Measurements from ENCODE around the gene MYCT1. TPM values are rescaled to one million over a fixed set of nuclear protein-coding genes. Genes with fewer than 3 reads are reported as not detected.

Gene MYCT1
- total RNA-seq, 1 experiment from 2014 or later: not detected

GRCh38 chr6:152721956-152722355, 24.3 kb downstream of the MYCT1 start:
- ChIA-PET POLR2A (no interaction called here), CTCF (no interaction called here)
- no peak overlapping the region for H3K4me3 ChIP-seq (ENCODE audit: low read depth, low read length)
- no peak for TF ChIP-seq CTCF (IDR thresholded peaks at IDR 0.05; ENCODE audit: insufficient read depth in 1 of 2, low read depth in 1 of 2, low read length in 1 of 2, severe bottlenecking in 1 of 2, unreplicated experiment in 1 of 2)
- H3K36me3 Mint-ChIP-seq (ENCODE audit: insufficient read depth, unreplicated experiment): no peaks in the 10 kb centered on the region
- no peak for DNase-seq
- intact Hi-C loops (cut with micrococcal nuclease; ENCODE audit: unreplicated experiment): no loop called here
- no peaks in the 10 kb centered on the region for H3K4me1 Mint-ChIP-seq (ENCODE audit: low read depth, unreplicated experiment)
- H3K4me1 ChIP-seq: no peaks in the 10 kb centered on the region
- H3K27me3 Mint-ChIP-seq (ENCODE audit: insufficient read depth, unreplicated experiment): peaks cover 3% of the 10 kb centered on the region
- no peaks in the 10 kb centered on the region for H3K36me3 ChIP-seq (ENCODE audit: control insufficient read depth, insufficient read depth, low read length)
- no peak overlapping the region for H3K4me3 Mint-ChIP-seq (ENCODE audit: unreplicated experiment)
- no peak overlapping the region for H3K27ac Mint-ChIP-seq (ENCODE audit: unreplicated experiment)
- H3K9me3 Mint-ChIP-seq (ENCODE audit: unreplicated experiment): no peaks in the 10 kb centered on the region
- no peaks in the 10 kb centered on the region for H3K9me3 ChIP-seq
- BruUV-seq (replicated peaks): no TSS peak
- H3K27me3 ChIP-seq (replicated peaks; ENCODE audit: control insufficient read depth, insufficient read depth, low read length): no peaks in the 10 kb centered on the region

GRCh38 chr6:152723398-152723797, 25.7 kb downstream of the MYCT1 start:
- Histone ChIP-seq H3K4me3 (ENCODE audit: low read depth, low read length) (no peak overlapping the region), H3K9me3 (no peaks in the 10 kb centered on the region), H3K36me3 (ENCODE audit: control insufficient read depth, insufficient read depth, low read length) (no peaks in the 10 kb centered on the region), H3K27me3 (replicated peaks; ENCODE audit: control insufficient read depth, insufficient read depth, low read length) (no peaks in the 10 kb centered on the region), H3K4me1 (no peaks in the 10 kb centered on the region)
- POLR2A ChIA-PET: no interaction called here
- CTCF ChIA-PET: no interaction called here
- no TSS peak for BruUV-seq (replicated peaks)
- no peaks in the 10 kb centered on the region for H3K4me1 Mint-ChIP-seq (ENCODE audit: low read depth, unreplicated experiment)
- no peaks in the 10 kb centered on the region for H3K36me3 Mint-ChIP-seq (ENCODE audit: insufficient read depth, unreplicated experiment)
- no peak for DNase-seq
- H3K4me3 Mint-ChIP-seq (ENCODE audit: unreplicated experiment): no peak overlapping the region
- TF ChIP-seq CTCF (IDR thresholded peaks at IDR 0.05; ENCODE audit: insufficient read depth in 1 of 2, low read depth in 1 of 2, low read length in 1 of 2, severe bottlenecking in 1 of 2, unreplicated experiment in 1 of 2): no peak
- H3K9me3 Mint-ChIP-seq (ENCODE audit: unreplicated experiment): no peaks in the 10 kb centered on the region
- H3K27me3 Mint-ChIP-seq (ENCODE audit: insufficient read depth, unreplicated experiment): peaks cover 3% of the 10 kb centered on the region
- intact Hi-C loops (cut with micrococcal nuclease; ENCODE audit: unreplicated experiment): no loop called here
- no peak overlapping the region for H3K27ac Mint-ChIP-seq (ENCODE audit: unreplicated experiment)

- H3K36me3 ChIP-seq (ENCODE audit: control insufficient read depth, insufficient read depth, low read length): no peaks in the 10 kb centered on the region
- no peaks in the 10 kb centered on the region for H3K9me3 Mint-ChIP-seq (ENCODE audit: unreplicated experiment)
- H3K27ac Mint-ChIP-seq (ENCODE audit: unreplicated experiment): no peak overlapping the region
- no peaks in the 10 kb centered on the region for H3K9me3 ChIP-seq
- ChIA-PET CTCF (no interaction called here), POLR2A (no interaction called here)
- no peaks in the 10 kb centered on the region for H3K27me3 ChIP-seq (replicated peaks; ENCODE audit: control insufficient read depth, insufficient read depth, low read length)
- no peak for DNase-seq
- peaks cover 3% of the 10 kb centered on the region for H3K27me3 Mint-ChIP-seq (ENCODE audit: insufficient read depth, unreplicated experiment)
- H3K4me1 Mint-ChIP-seq (ENCODE audit: low read depth, unreplicated experiment): no peaks in the 10 kb centered on the region
- intact Hi-C loops (cut with micrococcal nuclease; ENCODE audit: unreplicated experiment): no loop called here
- no peaks in the 10 kb centered on the region for H3K36me3 Mint-ChIP-seq (ENCODE audit: insufficient read depth, unreplicated experiment)
- no TSS peak for BruUV-seq (replicated peaks)
- no peak overlapping the region for H3K4me3 Mint-ChIP-seq (ENCODE audit: unreplicated experiment)
- H3K4me3 ChIP-seq (ENCODE audit: low read depth, low read length): no peak overlapping the region
- no peak for TF ChIP-seq CTCF (IDR thresholded peaks at IDR 0.05; ENCODE audit: insufficient read depth in 1 of 2, low read depth in 1 of 2, low read length in 1 of 2, severe bottlenecking in 1 of 2, unreplicated experiment in 1 of 2)
- H3K4me1 ChIP-seq: no peaks in the 10 kb centered on the region
Observed at GRCh38 chr6:152726313-152726712, 28.6 kb downstream of the MYCT1 start.
